Progenitor cell of endocrine pancreas (in vitro differentiated cells): ENCODE measurements around the gene PPP6C. TPM values are rescaled to one million over a fixed set of nuclear protein-coding genes. Genes with fewer than 3 reads are reported as not detected.

Source experiments
- DNase-seq: peaks from one replicate; pipeline ENCODE4 v3.0.0; 2021; ENCODE audit warnings: low spot score; ENCODE audit not compliant: unreplicated experiment
- H3K27ac Mint-ChIP-seq: 2 replicates; pipeline ENCODE4 v1.8.0; 2021; ENCODE audit warnings: mild to moderate bottlenecking, moderate library complexity, mixed read lengths
- H3K27me3 Mint-ChIP-seq: 2 replicates; pipeline ENCODE4 v1.8.0; 2021; ENCODE audit warnings: mixed read lengths
- H3K36me3 Mint-ChIP-seq: 2 replicates; pipeline ENCODE4 v1.8.0; 2022; ENCODE audit warnings: mixed read lengths; ENCODE audit not compliant: insufficient read depth
- H3K4me1 Mint-ChIP-seq: 2 replicates; pipeline ENCODE4 v1.8.0; 2021; ENCODE audit warnings: low read depth, mixed read lengths
- H3K4me3 Mint-ChIP-seq: 2 replicates; pipeline ENCODE4 v1.8.0; 2021; ENCODE audit warnings: low read depth, mild to moderate bottlenecking, moderate library complexity, mixed read lengths
- H3K9me3 Mint-ChIP-seq: 2 replicates; pipeline ENCODE4 v1.8.0; 2021; ENCODE audit warnings: low read depth, mixed read lengths
- CTCF ChIP-seq: fragments of 200-600 bp; sonication (generic); IDR thresholded peaks from one replicate; pipeline ENCODE4 v1.5.0; 2021; ENCODE audit warnings: antibody characterized with exemption, mild to moderate bottlenecking; ENCODE audit not compliant: unreplicated experiment
- total RNA-seq: library from RNA; stranded (reverse); gene quantifications from 2 replicates; pipeline ENCODE4 v1.2.1, GENCODE V29; 2021

PPP6C gene
- total RNA-seq, 1 donor from 2014 or later: 32.5 TPM

- Mint-ChIP-seq H3K36me3 (peaks cover 11% of the 10 kb centered on the region), H3K9me3 (no peaks in the 10 kb centered on the region), H3K27me3 (no peaks in the 10 kb centered on the region), H3K27ac (no peak overlapping the region), H3K4me1 (no peaks in the 10 kb centered on the region), H3K4me3 (no peak overlapping the region)
- TF ChIP-seq CTCF: no peak
- no peak for DNase-seq
Measured at GRCh38 chr9:125160750-125161149, 28.9 kb downstream of the PPP6C start.

- TF ChIP-seq CTCF: no peak
- Mint-ChIP-seq H3K9me3 (no peaks in the 10 kb centered on the region), H3K27me3 (no peaks in the 10 kb centered on the region), H3K4me1 (no peaks in the 10 kb centered on the region), H3K36me3 (peaks cover 14% of the 10 kb centered on the region), H3K4me3 (no peak overlapping the region), H3K27ac (no peak overlapping the region)
- no peak for DNase-seq
Measured at GRCh38 chr9:125156551-125156950, 33.1 kb downstream of the PPP6C start.

GRCh38 chr9:125153712-125154367 lies 35.8 kb downstream of the PPP6C start:
- H3K4me3 Mint-ChIP-seq: no peak overlapping the region
- peaks cover 17% of the 10 kb centered on the region for H3K36me3 Mint-ChIP-seq
- no peaks in the 10 kb centered on the region for H3K9me3 Mint-ChIP-seq

GRCh38 chr9:125151730-125152129 lies 37.9 kb downstream of the PPP6C start:
- DNase-seq: no peak
- Mint-ChIP-seq H3K36me3 (peaks cover 13% of the 10 kb centered on the region), H3K4me1 (no peaks in the 10 kb centered on the region), H3K27me3 (no peaks in the 10 kb centered on the region), H3K27ac (no peak overlapping the region), H3K4me3 (no peak overlapping the region), H3K9me3 (no peaks in the 10 kb centered on the region)
- no peak for TF ChIP-seq CTCF

More at GRCh38 chr9:125153712-125154367, 35.8 kb downstream of the PPP6C start:
- H3K27me3 Mint-ChIP-seq: no peaks in the 10 kb centered on the region
- H3K4me1 Mint-ChIP-seq: no peaks in the 10 kb centered on the region
- no peak for DNase-seq
- TF ChIP-seq CTCF: no peak
- no peak overlapping the region for H3K27ac Mint-ChIP-seq

GRCh38 chr9:125150349-125151245 lies 39.0 kb downstream of the PPP6C start:
- no peak for DNase-seq
- H3K4me3 Mint-ChIP-seq: no peak overlapping the region
- no peak overlapping the region for H3K27ac Mint-ChIP-seq

More at GRCh38 chr9:125150349-125151245, 39.0 kb downstream of the PPP6C start:
- no peaks in the 10 kb centered on the region for H3K4me1 Mint-ChIP-seq
- no peaks in the 10 kb centered on the region for H3K27me3 Mint-ChIP-seq
- TF ChIP-seq CTCF: no peak
- no peaks in the 10 kb centered on the region for H3K9me3 Mint-ChIP-seq
- H3K36me3 Mint-ChIP-seq: peaks cover 13% of the 10 kb centered on the region
